ENCODE measurements around the gene CGNL1. TPM values are rescaled to one million over a fixed set of nuclear protein-coding genes. Genes with fewer than 3 reads are reported as not detected.

The CGNL1 gene
- polyA plus RNA-seq, 1 donor = 7.8 TPM

DNA sequence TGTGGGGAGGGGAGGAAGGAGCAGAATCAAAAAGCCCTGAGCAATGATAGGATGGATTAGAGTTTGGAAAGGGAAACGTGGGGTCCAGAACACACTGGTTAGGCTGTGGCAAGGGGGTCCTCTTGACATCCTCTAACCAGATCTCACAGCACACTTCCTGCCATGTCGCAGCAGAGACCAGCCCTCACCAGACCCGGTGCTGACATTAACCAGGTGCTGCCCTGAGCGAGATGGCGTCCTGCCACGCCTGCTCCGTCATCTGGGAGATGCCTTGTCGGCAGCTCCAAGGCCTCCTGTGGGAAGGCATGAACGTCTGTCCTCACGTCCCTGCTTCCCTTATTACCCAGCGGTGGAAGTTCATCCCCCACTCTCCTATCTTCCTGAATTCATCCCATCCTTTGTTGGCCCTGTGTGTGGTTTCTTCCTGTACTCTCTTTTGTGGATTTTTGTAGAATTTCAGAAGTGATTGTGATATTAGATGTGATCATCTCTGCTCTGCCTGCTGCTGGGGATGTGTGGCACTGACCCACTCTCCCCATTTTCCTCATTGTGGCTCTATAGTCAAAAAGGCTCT lies 186.0 kb downstream of the CGNL1 start:
- WGBS (ENCODE audit: insufficient coverage, low lambda C conversion rate) = no CpG with 5 or more reads among the region's 11 CpGs
- Histone ChIP-seq H3K4me1 (ENCODE audit: control insufficient read depth, insufficient read depth, low read length) (peaks cover 32% of the 10 kb centered on the region), H3K36me3 (ENCODE audit: control insufficient read depth, insufficient read depth, low read length) (no peaks in the 10 kb centered on the region), H3K27ac (ENCODE audit: low read length) (no peak overlapping the region), H3K4me3 (ENCODE audit: low read length) (no peak overlapping the region), H3K27me3 (ENCODE audit: control insufficient read depth, insufficient read depth, low read length) (no peaks in the 10 kb centered on the region), H3K9me3 (ENCODE audit: control insufficient read depth, low read depth, low read length) (no peaks in the 10 kb centered on the region)
- DNase-seq = no peak

DNA sequence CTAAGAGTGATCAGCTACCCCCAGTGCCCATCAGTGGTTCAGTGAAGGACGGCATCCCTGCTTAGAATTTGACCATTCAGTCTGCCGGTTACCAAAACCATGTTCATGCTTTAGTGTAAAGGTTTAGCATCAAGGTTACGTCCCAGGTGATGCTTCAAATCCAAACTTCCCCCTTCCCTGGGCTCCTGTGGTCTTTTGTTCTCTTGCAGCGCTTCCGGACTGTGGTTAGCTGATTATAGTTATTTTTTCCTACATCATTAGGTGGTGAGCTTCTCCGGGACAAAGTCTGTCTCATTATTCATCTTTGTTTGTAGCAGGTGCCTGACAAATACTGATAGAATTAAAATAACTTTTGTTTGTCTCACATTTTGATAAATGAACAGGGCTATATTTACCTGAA lies 187.1 kb downstream of the CGNL1 start:
- Histone ChIP-seq H3K4me3 (ENCODE audit: low read length) (no peak overlapping the region), H3K36me3 (ENCODE audit: control insufficient read depth, insufficient read depth, low read length) (no peaks in the 10 kb centered on the region), H3K27ac (ENCODE audit: low read length) (no peak overlapping the region), H3K27me3 (ENCODE audit: control insufficient read depth, insufficient read depth, low read length) (no peaks in the 10 kb centered on the region), H3K4me1 (ENCODE audit: control insufficient read depth, insufficient read depth, low read length) (peaks cover 34% of the 10 kb centered on the region), H3K9me3 (ENCODE audit: control insufficient read depth, low read depth, low read length) (no peaks in the 10 kb centered on the region)
- DNase-seq = peak in 1 of 2 donors; percentile 52
- 75% methylated on average over 2 of the region's 6 CpGs for WGBS (ENCODE audit: insufficient coverage, low lambda C conversion rate)

DNA sequence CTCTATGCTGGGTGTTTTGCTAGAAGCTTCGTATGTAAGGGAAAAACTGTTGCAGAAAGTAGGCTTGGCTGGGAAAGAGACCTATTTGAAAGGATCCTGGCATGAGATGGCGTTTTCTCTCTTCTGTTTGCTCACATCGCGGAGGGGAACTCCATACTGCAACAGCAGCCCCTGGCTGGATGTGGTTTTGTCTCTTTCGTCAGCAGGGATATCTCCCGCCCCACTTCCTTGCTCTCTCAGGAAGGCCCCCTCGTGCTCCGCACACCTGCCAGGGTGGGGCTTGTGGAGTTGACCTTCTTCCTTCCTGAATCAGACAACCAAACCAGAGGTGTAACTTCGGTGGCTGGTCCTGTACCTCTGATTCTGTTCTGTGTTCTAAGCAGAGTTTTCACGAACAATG lies 189.0 kb downstream of the CGNL1 start:
- peak overlapping the region; percentile 58 for H3K27ac ChIP-seq (ENCODE audit: low read length)
- no CpG with 5 or more reads among the region's 10 CpGs for WGBS (ENCODE audit: insufficient coverage, low lambda C conversion rate)
- H3K4me1 ChIP-seq (ENCODE audit: control insufficient read depth, insufficient read depth, low read length) = peaks cover 30% of the 10 kb centered on the region
- DNase-seq = peak; percentile 52 to 80
- H3K9me3 ChIP-seq (ENCODE audit: control insufficient read depth, low read depth, low read length) = no peaks in the 10 kb centered on the region
- H3K4me3 ChIP-seq (ENCODE audit: low read length) = no peak overlapping the region
- no peaks in the 10 kb centered on the region for H3K36me3 ChIP-seq (ENCODE audit: control insufficient read depth, insufficient read depth, low read length)
- no peaks in the 10 kb centered on the region for H3K27me3 ChIP-seq (ENCODE audit: control insufficient read depth, insufficient read depth, low read length)

DNA sequence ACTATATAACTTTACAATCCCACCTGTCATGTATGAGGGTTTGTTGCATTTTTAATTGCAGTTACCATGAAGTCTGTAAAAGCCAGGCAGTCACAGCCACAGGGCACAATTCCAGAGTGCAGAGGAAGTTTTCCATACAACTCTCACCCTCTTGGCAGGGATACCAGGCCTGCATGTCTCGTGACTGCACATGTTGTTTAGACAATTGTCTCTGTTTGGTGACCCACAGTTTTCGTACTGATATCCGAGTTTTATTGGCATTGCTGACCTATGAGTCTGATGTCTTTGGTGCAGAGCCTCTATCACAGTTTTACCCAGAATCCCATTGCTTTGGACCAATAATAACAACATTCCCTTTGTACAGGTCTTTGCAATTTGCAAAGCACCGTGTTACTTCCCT lies 190.5 kb downstream of the CGNL1 start:
- Histone ChIP-seq H3K27me3 (ENCODE audit: control insufficient read depth, insufficient read depth, low read length) (no peaks in the 10 kb centered on the region), H3K9me3 (ENCODE audit: control insufficient read depth, low read depth, low read length) (no peaks in the 10 kb centered on the region), H3K27ac (ENCODE audit: low read length) (peak overlapping the region; percentile 58), H3K36me3 (ENCODE audit: control insufficient read depth, insufficient read depth, low read length) (no peaks in the 10 kb centered on the region), H3K4me1 (ENCODE audit: control insufficient read depth, insufficient read depth, low read length) (peaks cover 20% of the 10 kb centered on the region), H3K4me3 (ENCODE audit: low read length) (no peak overlapping the region)
- WGBS (ENCODE audit: insufficient coverage, low lambda C conversion rate) = no CpG with 5 or more reads among the region's 4 CpGs
- DNase-seq = peak in 1 of 2 donors; percentile 81

DNA sequence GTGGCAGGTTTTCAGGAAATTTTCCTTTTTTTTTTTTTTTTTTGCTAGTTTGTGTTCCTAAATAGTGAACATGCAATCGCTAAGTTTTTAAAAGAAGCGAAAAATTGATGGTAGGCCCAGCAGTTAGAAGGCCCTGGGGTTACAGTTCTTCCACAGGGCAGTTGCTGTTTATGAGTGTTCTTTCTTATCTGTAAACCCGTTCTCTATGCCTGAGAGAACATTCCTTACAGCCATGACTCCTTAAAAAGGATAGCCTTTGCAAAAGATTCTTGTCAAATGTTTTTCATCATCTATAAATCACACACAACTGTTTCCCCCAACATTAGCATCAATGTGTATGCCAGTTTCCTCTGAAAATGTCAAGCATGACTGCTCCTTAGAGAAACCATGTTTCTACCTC lies 191.6 kb downstream of the CGNL1 start:
- Histone ChIP-seq H3K27me3 (ENCODE audit: control insufficient read depth, insufficient read depth, low read length) (no peaks in the 10 kb centered on the region), H3K27ac (ENCODE audit: low read length) (no peak overlapping the region), H3K4me1 (ENCODE audit: control insufficient read depth, insufficient read depth, low read length) (peaks cover 20% of the 10 kb centered on the region), H3K4me3 (ENCODE audit: low read length) (no peak overlapping the region), H3K9me3 (ENCODE audit: control insufficient read depth, low read depth, low read length) (no peaks in the 10 kb centered on the region), H3K36me3 (ENCODE audit: control insufficient read depth, insufficient read depth, low read length) (no peaks in the 10 kb centered on the region)
- DNase-seq = no peak
- no CpG with 5 or more reads among the region's 3 CpGs for WGBS (ENCODE audit: insufficient coverage, low lambda C conversion rate)

DNA sequence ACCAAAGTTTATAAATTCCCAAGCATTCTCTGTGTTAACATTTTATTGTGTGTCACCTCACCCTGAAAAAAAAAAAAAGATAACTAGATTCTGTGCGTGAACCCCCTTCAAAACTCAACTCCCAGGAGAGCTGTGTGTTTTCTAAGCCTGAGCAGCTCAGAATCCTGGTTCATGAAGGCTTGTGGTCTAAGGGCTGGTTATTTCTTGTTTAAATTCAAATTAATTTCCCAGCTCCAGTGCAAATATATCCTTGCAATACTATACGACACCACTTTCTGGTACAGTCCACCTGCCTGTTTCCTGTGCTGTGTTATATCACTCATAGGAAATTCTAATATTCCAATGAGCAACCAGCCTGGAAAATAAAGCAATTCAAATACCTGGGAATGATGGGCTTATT lies 192.0 kb downstream of the CGNL1 start:
- no CpG with 5 or more reads among the region's 2 CpGs for WGBS (ENCODE audit: insufficient coverage, low lambda C conversion rate)
- peaks cover 20% of the 10 kb centered on the region for H3K4me1 ChIP-seq (ENCODE audit: control insufficient read depth, insufficient read depth, low read length)
- H3K4me3 ChIP-seq (ENCODE audit: low read length) = no peak overlapping the region
- H3K27ac ChIP-seq (ENCODE audit: low read length) = no peak overlapping the region
- H3K27me3 ChIP-seq (ENCODE audit: control insufficient read depth, insufficient read depth, low read length) = no peaks in the 10 kb centered on the region
- DNase-seq = no peak
- no peaks in the 10 kb centered on the region for H3K36me3 ChIP-seq (ENCODE audit: control insufficient read depth, insufficient read depth, low read length)
- H3K9me3 ChIP-seq (ENCODE audit: control insufficient read depth, low read depth, low read length) = no peaks in the 10 kb centered on the region

DNA sequence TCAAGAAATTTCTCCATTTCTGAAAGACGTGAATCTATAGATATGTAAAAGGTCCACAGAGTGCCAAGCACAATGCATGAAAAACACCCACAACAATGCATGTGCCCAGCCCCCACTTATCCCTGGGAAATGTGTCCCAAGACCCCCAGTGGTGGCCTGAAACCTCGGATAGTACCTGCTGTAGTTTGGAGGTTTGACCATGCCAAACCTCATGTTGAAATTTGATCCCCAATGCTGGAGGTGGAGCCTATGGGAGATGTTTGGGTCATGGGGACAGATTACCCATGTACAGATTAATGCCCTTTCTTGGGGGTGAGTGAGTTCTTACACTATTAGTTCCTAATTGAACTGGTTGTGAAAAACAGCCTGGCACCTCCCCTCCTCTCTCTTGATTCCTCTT lies 194.0 kb downstream of the CGNL1 start:
- H3K27me3 ChIP-seq (ENCODE audit: control insufficient read depth, insufficient read depth, low read length) = no peaks in the 10 kb centered on the region
- no CpG with 5 or more reads among the region's 2 CpGs for WGBS (ENCODE audit: insufficient coverage, low lambda C conversion rate)
- H3K36me3 ChIP-seq (ENCODE audit: control insufficient read depth, insufficient read depth, low read length) = no peaks in the 10 kb centered on the region
- no peaks in the 10 kb centered on the region for H3K9me3 ChIP-seq (ENCODE audit: control insufficient read depth, low read depth, low read length)
- no peak overlapping the region for H3K27ac ChIP-seq (ENCODE audit: low read length)
- no peak for DNase-seq
- H3K4me1 ChIP-seq (ENCODE audit: control insufficient read depth, insufficient read depth, low read length) = peaks cover 16% of the 10 kb centered on the region
- H3K4me3 ChIP-seq (ENCODE audit: low read length) = no peak overlapping the region

DNA sequence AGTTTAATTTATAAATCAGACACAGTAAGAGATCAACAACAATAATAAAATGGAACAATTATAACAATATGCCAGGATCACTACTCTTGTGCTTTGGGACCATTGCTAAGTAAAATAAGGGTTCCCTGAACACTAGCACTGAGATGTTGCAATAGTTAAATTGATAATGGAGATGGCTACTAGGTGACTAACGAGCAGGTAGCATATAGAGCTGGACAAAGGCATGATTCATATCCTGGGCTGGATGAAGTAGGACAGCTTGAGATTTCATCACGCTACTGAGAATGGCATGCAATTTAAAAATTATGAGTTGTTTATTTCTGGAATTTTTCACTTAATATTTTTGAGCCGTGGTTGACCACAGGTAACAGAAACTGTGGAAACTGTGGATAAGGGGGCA lies 194.7 kb downstream of the CGNL1 start:
- WGBS (ENCODE audit: insufficient coverage, low lambda C conversion rate) = 88% methylated on average over 1 of the region's 3 CpGs
- Histone ChIP-seq H3K9me3 (ENCODE audit: control insufficient read depth, low read depth, low read length) (no peaks in the 10 kb centered on the region), H3K4me1 (ENCODE audit: control insufficient read depth, insufficient read depth, low read length) (peaks cover 10% of the 10 kb centered on the region), H3K27me3 (ENCODE audit: control insufficient read depth, insufficient read depth, low read length) (no peaks in the 10 kb centered on the region), H3K27ac (ENCODE audit: low read length) (no peak overlapping the region), H3K4me3 (ENCODE audit: low read length) (no peak overlapping the region), H3K36me3 (ENCODE audit: control insufficient read depth, insufficient read depth, low read length) (no peaks in the 10 kb centered on the region)
- DNase-seq = no peak

DNA sequence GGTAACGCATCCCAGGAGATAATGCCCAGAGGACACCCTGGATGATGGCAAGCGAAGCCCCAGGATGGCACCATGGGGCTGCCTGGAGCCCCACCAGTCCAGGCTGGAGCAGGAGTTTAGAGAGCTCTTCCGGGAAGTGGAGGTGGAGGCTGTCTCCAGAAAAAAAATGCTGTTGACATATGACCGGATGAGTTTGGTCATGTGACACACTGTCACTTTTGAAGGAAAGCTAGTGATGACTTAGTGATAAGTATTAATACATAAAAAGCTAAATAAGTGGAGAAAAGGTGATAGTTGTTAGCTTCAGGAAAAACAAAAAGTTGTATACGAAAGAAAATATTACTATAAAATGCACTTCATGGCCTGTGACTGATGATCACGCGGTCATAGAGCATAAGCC lies 195.4 kb downstream of the CGNL1 start:
- DNase-seq = no peak
- Histone ChIP-seq H3K4me1 (ENCODE audit: control insufficient read depth, insufficient read depth, low read length) (peaks cover 7% of the 10 kb centered on the region), H3K4me3 (ENCODE audit: low read length) (no peak overlapping the region), H3K9me3 (ENCODE audit: control insufficient read depth, low read depth, low read length) (no peaks in the 10 kb centered on the region), H3K27ac (ENCODE audit: low read length) (no peak overlapping the region), H3K27me3 (ENCODE audit: control insufficient read depth, insufficient read depth, low read length) (no peaks in the 10 kb centered on the region), H3K36me3 (ENCODE audit: control insufficient read depth, insufficient read depth, low read length) (no peaks in the 10 kb centered on the region)
- 100% methylated on average over 1 of the region's 7 CpGs for WGBS (ENCODE audit: insufficient coverage, low lambda C conversion rate)

DNA sequence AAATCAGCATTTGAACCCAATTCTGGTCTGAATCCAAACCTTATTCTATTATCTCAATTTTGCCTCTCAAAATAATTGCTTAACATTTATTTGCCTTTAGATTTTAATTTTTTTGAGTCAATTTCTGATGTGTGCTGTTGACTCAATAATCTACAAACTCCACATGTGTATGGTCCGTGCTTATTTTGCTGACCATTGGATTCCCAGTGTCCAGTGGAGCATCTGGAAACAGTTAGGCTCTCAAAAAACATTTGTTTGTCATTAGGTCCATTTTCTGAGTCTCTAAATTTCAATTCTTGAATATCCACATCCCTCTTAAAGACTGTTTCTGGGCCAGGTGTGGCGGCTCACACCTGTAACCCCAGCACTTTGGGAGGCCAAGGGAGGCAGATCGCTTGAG lies 196.2 kb downstream of the CGNL1 start:
- no peaks in the 10 kb centered on the region for H3K36me3 ChIP-seq (ENCODE audit: control insufficient read depth, insufficient read depth, low read length)
- no peaks in the 10 kb centered on the region for H3K9me3 ChIP-seq (ENCODE audit: control insufficient read depth, low read depth, low read length)
- no peaks in the 10 kb centered on the region for H3K27me3 ChIP-seq (ENCODE audit: control insufficient read depth, insufficient read depth, low read length)
- WGBS (ENCODE audit: insufficient coverage, low lambda C conversion rate) = 100% methylated on average over 1 of the region's 3 CpGs
- no peak for DNase-seq
- H3K4me1 ChIP-seq (ENCODE audit: control insufficient read depth, insufficient read depth, low read length) = peaks cover 2% of the 10 kb centered on the region
- no peak overlapping the region for H3K27ac ChIP-seq (ENCODE audit: low read length)
- H3K4me3 ChIP-seq (ENCODE audit: low read length) = no peak overlapping the region

DNA sequence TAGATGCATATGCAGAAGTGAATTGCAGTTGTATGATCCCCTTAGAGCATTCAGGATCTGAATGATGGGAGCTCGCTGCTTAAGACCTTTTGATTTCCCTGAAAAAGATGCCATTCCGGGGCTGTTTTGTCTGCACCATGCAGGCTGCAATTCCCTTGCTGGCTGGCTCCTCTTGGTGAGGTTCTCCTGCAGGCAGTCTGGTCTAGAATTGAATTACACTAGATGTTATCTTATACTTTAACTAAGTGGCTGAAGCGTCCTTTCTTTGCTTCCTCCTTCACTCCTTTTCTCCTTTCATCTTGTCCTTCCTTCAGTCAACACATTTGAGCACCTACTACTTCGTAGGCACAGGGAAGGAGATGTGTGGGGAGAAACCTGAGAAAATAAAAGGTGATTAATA lies 196.8 kb downstream of the CGNL1 start:
- no peak overlapping the region for H3K27ac ChIP-seq (ENCODE audit: low read length)
- 86% methylated on average over 1 of the region's 4 CpGs for WGBS (ENCODE audit: insufficient coverage, low lambda C conversion rate)
- no peak overlapping the region for H3K4me3 ChIP-seq (ENCODE audit: low read length)
- H3K27me3 ChIP-seq (ENCODE audit: control insufficient read depth, insufficient read depth, low read length) = no peaks in the 10 kb centered on the region
- H3K9me3 ChIP-seq (ENCODE audit: control insufficient read depth, low read depth, low read length) = no peaks in the 10 kb centered on the region
- H3K4me1 ChIP-seq (ENCODE audit: control insufficient read depth, insufficient read depth, low read length) = peaks cover 8% of the 10 kb centered on the region
- DNase-seq = no peak
- H3K36me3 ChIP-seq (ENCODE audit: control insufficient read depth, insufficient read depth, low read length) = no peaks in the 10 kb centered on the region
